ENCODE data around the gene E2F8. TPM values are rescaled to one million over a fixed set of nuclear protein-coding genes. Genes with fewer than 3 reads are reported as not detected.

Gene E2F8
- total RNA-seq, 1 experiment from 2014 or later, result 10.7 TPM

DNA sequence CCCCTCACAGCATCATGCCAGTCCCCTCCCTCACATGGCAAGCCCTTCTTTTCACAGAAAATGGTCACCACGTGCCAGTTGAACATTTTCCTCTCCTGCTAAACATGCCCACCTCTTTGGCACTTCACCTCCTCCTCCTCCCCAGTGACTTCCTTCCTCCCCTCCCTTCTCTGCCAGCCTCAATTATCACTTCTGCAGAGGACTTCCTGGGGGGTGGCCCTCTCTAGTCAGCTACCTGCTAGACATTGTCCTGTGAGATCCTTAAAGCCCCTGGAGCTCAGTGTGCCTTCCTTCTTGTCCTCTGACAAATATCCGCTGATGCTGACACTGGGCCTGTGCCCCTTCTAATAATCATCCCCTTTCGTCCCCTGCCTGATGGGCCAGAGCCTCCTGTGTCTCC, 43.2 kb upstream of the E2F8 start (continued):
- TF ChIP-seq, protein P1, sequence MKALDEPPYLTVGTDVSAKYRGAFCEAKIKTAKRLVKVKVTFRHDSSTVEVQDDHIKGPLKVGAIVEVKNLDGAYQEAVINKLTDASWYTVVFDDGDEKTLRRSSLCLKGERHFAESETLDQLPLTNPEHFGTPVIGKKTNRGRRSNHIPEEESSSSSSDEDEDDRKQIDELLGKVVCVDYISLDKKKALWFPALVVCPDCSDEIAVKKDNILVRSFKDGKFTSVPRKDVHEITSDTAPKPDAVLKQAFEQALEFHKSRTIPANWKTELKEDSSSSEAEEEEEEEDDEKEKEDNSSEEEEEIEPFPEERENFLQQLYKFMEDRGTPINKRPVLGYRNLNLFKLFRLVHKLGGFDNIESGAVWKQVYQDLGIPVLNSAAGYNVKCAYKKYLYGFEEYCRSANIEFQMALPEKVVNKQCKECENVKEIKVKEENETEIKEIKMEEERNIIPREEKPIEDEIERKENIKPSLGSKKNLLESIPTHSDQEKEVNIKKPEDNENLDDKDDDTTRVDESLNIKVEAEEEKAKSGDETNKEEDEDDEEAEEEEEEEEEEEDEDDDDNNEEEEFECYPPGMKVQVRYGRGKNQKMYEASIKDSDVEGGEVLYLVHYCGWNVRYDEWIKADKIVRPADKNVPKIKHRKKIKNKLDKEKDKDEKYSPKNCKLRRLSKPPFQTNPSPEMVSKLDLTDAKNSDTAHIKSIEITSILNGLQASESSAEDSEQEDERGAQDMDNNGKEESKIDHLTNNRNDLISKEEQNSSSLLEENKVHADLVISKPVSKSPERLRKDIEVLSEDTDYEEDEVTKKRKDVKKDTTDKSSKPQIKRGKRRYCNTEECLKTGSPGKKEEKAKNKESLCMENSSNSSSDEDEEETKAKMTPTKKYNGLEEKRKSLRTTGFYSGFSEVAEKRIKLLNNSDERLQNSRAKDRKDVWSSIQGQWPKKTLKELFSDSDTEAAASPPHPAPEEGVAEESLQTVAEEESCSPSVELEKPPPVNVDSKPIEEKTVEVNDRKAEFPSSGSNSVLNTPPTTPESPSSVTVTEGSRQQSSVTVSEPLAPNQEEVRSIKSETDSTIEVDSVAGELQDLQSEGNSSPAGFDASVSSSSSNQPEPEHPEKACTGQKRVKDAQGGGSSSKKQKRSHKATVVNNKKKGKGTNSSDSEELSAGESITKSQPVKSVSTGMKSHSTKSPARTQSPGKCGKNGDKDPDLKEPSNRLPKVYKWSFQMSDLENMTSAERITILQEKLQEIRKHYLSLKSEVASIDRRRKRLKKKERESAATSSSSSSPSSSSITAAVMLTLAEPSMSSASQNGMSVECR (CRISPR knock-in tag; IDR thresholded peaks at IDR 0.05; ENCODE audit: borderline replicate concordance), result no peak
- TF ChIP-seq, protein P2, sequence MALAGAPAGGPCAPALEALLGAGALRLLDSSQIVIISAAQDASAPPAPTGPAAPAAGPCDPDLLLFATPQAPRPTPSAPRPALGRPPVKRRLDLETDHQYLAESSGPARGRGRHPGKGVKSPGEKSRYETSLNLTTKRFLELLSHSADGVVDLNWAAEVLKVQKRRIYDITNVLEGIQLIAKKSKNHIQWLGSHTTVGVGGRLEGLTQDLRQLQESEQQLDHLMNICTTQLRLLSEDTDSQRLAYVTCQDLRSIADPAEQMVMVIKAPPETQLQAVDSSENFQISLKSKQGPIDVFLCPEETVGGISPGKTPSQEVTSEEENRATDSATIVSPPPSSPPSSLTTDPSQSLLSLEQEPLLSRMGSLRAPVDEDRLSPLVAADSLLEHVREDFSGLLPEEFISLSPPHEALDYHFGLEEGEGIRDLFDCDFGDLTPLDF (CRISPR knock-in tag; IDR thresholded peaks at IDR 0.05), result no peak
- TF ChIP-seq ZNF317 (CRISPR knock-in tag; IDR thresholded peaks at IDR 0.05; ENCODE audit: borderline replicate concordance, low read depth), result no peak
- no peak for TF ChIP-seq OVOL2 (CRISPR knock-in tag; IDR thresholded peaks at IDR 0.05; ENCODE audit: borderline replicate concordance)
- no peak for TF ChIP-seq CREM (CRISPR knock-in tag; IDR thresholded peaks at IDR 0.05)
- TF ChIP-seq, protein P3, sequence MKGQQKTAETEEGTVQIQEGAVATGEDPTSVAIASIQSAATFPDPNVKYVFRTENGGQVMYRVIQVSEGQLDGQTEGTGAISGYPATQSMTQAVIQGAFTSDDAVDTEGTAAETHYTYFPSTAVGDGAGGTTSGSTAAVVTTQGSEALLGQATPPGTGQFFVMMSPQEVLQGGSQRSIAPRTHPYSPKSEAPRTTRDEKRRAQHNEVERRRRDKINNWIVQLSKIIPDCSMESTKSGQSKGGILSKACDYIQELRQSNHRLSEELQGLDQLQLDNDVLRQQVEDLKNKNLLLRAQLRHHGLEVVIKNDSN (CRISPR knock-in tag; IDR thresholded peaks at IDR 0.05), result no peak

DNA sequence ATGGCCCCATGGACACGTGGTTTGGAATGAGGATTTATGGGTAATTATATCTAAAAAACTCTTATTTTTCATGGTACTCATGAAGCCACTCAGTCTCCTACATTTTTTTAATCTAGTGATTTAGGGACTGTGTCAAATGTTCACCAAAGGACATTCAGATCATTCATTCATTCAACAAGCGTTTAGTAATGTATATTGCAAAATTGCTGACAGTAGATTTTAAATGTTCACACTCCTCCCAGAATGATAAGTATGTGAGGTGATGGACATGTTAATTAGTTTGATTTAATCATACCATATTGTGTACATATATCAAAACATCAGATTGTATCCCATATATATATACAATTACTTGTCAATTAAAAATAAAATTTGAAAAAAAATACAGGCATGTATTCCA, 40.8 kb upstream of the E2F8 start:
- ATAC-seq (no peak), DNase-seq (ENCODE audit: low spot score) (no peak)
- no peaks in the 10 kb centered on the region for H3K9me3 Mint-ChIP-seq
- peaks cover 31% of the 10 kb centered on the region for H3K4me1 Mint-ChIP-seq
- no peaks in the 10 kb centered on the region for H3K36me3 Mint-ChIP-seq
- no peaks in the 10 kb centered on the region for H3K27me3 Mint-ChIP-seq (ENCODE audit: low read depth)
- CTCF ChIA-PET, result interaction anchor here (1.6 kb wide), 1 partner anchor 272 kb away, joined by 4 read pairs; no protein-coding TSS in a partner anchor
- no peak overlapping the region for H3K27ac Mint-ChIP-seq
- TF ChIP-seq ZNF416 (CRISPR knock-in tag; IDR thresholded peaks at IDR 0.05) (no peak), SMAD4 (CRISPR knock-in tag; IDR thresholded peaks at IDR 0.05) (no peak), PRRX2 (CRISPR knock-in tag; IDR thresholded peaks at IDR 0.05) (no peak), SMAD3 (CRISPR knock-in tag; IDR thresholded peaks at IDR 0.05; ENCODE audit: borderline replicate concordance) (no peak), TCF7 (CRISPR knock-in tag; IDR thresholded peaks at IDR 0.05; ENCODE audit: low read depth) (no peak), SP1 (CRISPR knock-in tag; conservative IDR thresholded peaks at IDR 0.05) (no peak), CREB1 (CRISPR knock-in tag; IDR thresholded peaks at IDR 0.05) (no peak), FOXP1 (CRISPR knock-in tag; IDR thresholded peaks at IDR 0.05; ENCODE audit: borderline replicate concordance) (no peak), ZNF671 (CRISPR knock-in tag; IDR thresholded peaks at IDR 0.05) (no peak)
- TF ChIP-seq, protein P4, sequence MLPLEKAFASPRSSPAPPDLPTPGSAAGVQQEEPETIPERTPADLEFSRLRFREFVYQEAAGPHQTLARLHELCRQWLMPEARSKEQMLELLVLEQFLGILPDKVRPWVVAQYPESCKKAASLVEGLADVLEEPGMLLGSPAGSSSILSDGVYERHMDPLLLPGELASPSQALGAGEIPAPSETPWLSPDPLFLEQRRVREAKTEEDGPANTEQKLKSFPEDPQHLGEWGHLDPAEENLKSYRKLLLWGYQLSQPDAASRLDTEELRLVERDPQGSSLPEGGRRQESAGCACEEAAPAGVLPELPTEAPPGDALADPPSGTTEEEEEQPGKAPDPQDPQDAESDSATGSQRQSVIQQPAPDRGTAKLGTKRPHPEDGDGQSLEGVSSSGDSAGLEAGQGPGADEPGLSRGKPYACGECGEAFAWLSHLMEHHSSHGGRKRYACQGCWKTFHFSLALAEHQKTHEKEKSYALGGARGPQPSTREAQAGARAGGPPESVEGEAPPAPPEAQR (CRISPR knock-in tag; IDR thresholded peaks at IDR 0.05), result no peak
- TF ChIP-seq, protein P5, sequence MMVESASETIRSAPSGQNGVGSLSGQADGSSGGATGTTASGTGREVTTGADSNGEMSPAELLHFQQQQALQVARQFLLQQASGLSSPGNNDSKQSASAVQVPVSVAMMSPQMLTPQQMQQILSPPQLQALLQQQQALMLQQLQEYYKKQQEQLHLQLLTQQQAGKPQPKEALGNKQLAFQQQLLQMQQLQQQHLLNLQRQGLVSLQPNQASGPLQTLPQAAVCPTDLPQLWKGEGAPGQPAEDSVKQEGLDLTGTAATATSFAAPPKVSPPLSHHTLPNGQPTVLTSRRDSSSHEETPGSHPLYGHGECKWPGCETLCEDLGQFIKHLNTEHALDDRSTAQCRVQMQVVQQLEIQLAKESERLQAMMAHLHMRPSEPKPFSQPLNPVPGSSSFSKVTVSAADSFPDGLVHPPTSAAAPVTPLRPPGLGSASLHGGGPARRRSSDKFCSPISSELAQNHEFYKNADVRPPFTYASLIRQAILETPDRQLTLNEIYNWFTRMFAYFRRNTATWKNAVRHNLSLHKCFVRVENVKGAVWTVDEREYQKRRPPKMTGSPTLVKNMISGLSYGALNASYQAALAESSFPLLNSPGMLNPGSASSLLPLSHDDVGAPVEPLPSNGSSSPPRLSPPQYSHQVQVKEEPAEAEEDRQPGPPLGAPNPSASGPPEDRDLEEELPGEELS (CRISPR knock-in tag; IDR thresholded peaks at IDR 0.05), result no peak
- H3K4me3 Mint-ChIP-seq, result no peak overlapping the region
- POLR2A ChIA-PET, result no interaction called here
